ENCODE data around the gene GET4.
"Not testable (repeated sequence)": the region's sequence is repeated elsewhere in the genome, so short reads cannot be mapped to it uniquely, and the experiment has no call there.

GET4 gene

GRCh38 chr7:901388-902154 is 25.2 kb downstream of the GET4 start:
- Mint-ChIP-seq H3K27me3 (ENCODE audit: low read depth) (peaks cover 6% of the 10 kb centered on the region), H3K27ac (no peak overlapping the region), H3K36me3 (ENCODE audit: low read depth) (peaks cover 1% of the 10 kb centered on the region), H3K4me3 (no peak overlapping the region), H3K4me1 (ENCODE audit: low read depth) (no peaks in the 10 kb centered on the region), H3K9me3 (no peaks in the 10 kb centered on the region)

- Mint-ChIP-seq H3K36me3 (ENCODE audit: low read depth) (no peaks in the 10 kb centered on the region), H3K9me3 (no peaks in the 10 kb centered on the region), H3K4me3 (no peak overlapping the region), H3K4me1 (ENCODE audit: low read depth) (no peaks in the 10 kb centered on the region), H3K27me3 (ENCODE audit: low read depth) (peaks cover 6% of the 10 kb centered on the region), H3K27ac (no peak overlapping the region)
These were observed 26.6 kb downstream of the GET4 start for GRCh38 chr7:902996-903395.

GRCh38 chr7:903921-904755 is 27.8 kb downstream of the GET4 start:
- H3K27ac Mint-ChIP-seq: no peak overlapping the region
- no peaks in the 10 kb centered on the region for H3K9me3 Mint-ChIP-seq
- H3K36me3 Mint-ChIP-seq (ENCODE audit: low read depth): no peaks in the 10 kb centered on the region
- H3K4me1 Mint-ChIP-seq (ENCODE audit: low read depth): no peaks in the 10 kb centered on the region
- H3K27me3 Mint-ChIP-seq (ENCODE audit: low read depth): peaks cover 6% of the 10 kb centered on the region
- no peak overlapping the region for H3K4me3 Mint-ChIP-seq

- no peak overlapping the region for H3K27ac Mint-ChIP-seq
- H3K36me3 Mint-ChIP-seq (ENCODE audit: low read depth): no peaks in the 10 kb centered on the region
- H3K4me1 Mint-ChIP-seq (ENCODE audit: low read depth): no peaks in the 10 kb centered on the region
- H3K27me3 Mint-ChIP-seq (ENCODE audit: low read depth): peaks cover 6% of the 10 kb centered on the region
- H3K9me3 Mint-ChIP-seq: no peaks in the 10 kb centered on the region
- H3K4me3 Mint-ChIP-seq: no peak overlapping the region
These were observed 28.5 kb downstream of the GET4 start for GRCh38 chr7:904847-905246.

- H3K4me1 Mint-ChIP-seq (ENCODE audit: low read depth): no peaks in the 10 kb centered on the region
- no peaks in the 10 kb centered on the region for H3K36me3 Mint-ChIP-seq (ENCODE audit: low read depth)
- no peak overlapping the region for H3K4me3 Mint-ChIP-seq
- H3K27me3 Mint-ChIP-seq (ENCODE audit: low read depth): peaks cover 6% of the 10 kb centered on the region
- no peak overlapping the region for H3K27ac Mint-ChIP-seq
- H3K9me3 Mint-ChIP-seq: no peaks in the 10 kb centered on the region
These were observed 30.4 kb downstream of the GET4 start for GRCh38 chr7:906776-907157.

- no peaks in the 10 kb centered on the region for H3K36me3 Mint-ChIP-seq (ENCODE audit: low read depth)
These were observed 31.0 kb downstream of the GET4 start for GRCh38 chr7:907158-907980.

GRCh38 chr7:908159-908581 is 31.8 kb downstream of the GET4 start:
- H3K4me1 Mint-ChIP-seq (ENCODE audit: low read depth): no peaks in the 10 kb centered on the region
- H3K36me3 Mint-ChIP-seq (ENCODE audit: low read depth): no peaks in the 10 kb centered on the region
- no peak overlapping the region for H3K4me3 Mint-ChIP-seq

More at GRCh38 chr7:907158-907980, 31.0 kb downstream of the GET4 start:
- Mint-ChIP-seq H3K27me3 (ENCODE audit: low read depth) (peaks cover 6% of the 10 kb centered on the region), H3K4me3 (no peak overlapping the region), H3K4me1 (ENCODE audit: low read depth) (no peaks in the 10 kb centered on the region), H3K9me3 (no peaks in the 10 kb centered on the region), H3K27ac (no peak overlapping the region)

GRCh38 chr7:908591-909357 is 32.4 kb downstream of the GET4 start:
- H3K4me1 Mint-ChIP-seq (ENCODE audit: low read depth); H3K36me3 Mint-ChIP-seq (ENCODE audit: low read depth); H3K27me3 Mint-ChIP-seq (ENCODE audit: low read depth); H3K9me3 Mint-ChIP-seq; H3K4me3 Mint-ChIP-seq; H3K27ac Mint-ChIP-seq: not testable (repeated sequence)

More at GRCh38 chr7:908159-908581, 31.8 kb downstream of the GET4 start:
- H3K27me3 Mint-ChIP-seq (ENCODE audit: low read depth): peaks cover 6% of the 10 kb centered on the region
- no peak overlapping the region for H3K27ac Mint-ChIP-seq
- no peaks in the 10 kb centered on the region for H3K9me3 Mint-ChIP-seq

- H3K27ac Mint-ChIP-seq: no peak overlapping the region
- no peaks in the 10 kb centered on the region for H3K36me3 Mint-ChIP-seq (ENCODE audit: low read depth)
- no peak overlapping the region for H3K4me3 Mint-ChIP-seq
- no peaks in the 10 kb centered on the region for H3K9me3 Mint-ChIP-seq
- no peaks in the 10 kb centered on the region for H3K4me1 Mint-ChIP-seq (ENCODE audit: low read depth)
- H3K27me3 Mint-ChIP-seq (ENCODE audit: low read depth): peaks cover 6% of the 10 kb centered on the region
These were observed 33.3 kb downstream of the GET4 start for GRCh38 chr7:909358-910329.

- Mint-ChIP-seq H3K36me3 (ENCODE audit: low read depth) (no peaks in the 10 kb centered on the region), H3K9me3 (no peaks in the 10 kb centered on the region), H3K4me3 (no peak overlapping the region), H3K4me1 (ENCODE audit: low read depth) (no peaks in the 10 kb centered on the region), H3K27me3 (ENCODE audit: low read depth) (peaks cover 1% of the 10 kb centered on the region), H3K27ac (no peak overlapping the region)
These were observed 34.1 kb downstream of the GET4 start for GRCh38 chr7:910441-910861.

GRCh38 chr7:910931-911431 is 34.6 kb downstream of the GET4 start:
- no peaks in the 10 kb centered on the region for H3K9me3 Mint-ChIP-seq
- no peaks in the 10 kb centered on the region for H3K4me1 Mint-ChIP-seq (ENCODE audit: low read depth)
- H3K27ac Mint-ChIP-seq: no peak overlapping the region
- no peaks in the 10 kb centered on the region for H3K36me3 Mint-ChIP-seq (ENCODE audit: low read depth)
- no peak overlapping the region for H3K4me3 Mint-ChIP-seq
- no peaks in the 10 kb centered on the region for H3K27me3 Mint-ChIP-seq (ENCODE audit: low read depth)

GRCh38 chr7:911791-912480 is 35.6 kb downstream of the GET4 start:
- Mint-ChIP-seq H3K27ac (no peak overlapping the region), H3K36me3 (ENCODE audit: low read depth) (no peaks in the 10 kb centered on the region), H3K27me3 (ENCODE audit: low read depth) (no peaks in the 10 kb centered on the region), H3K4me1 (ENCODE audit: low read depth) (no peaks in the 10 kb centered on the region), H3K4me3 (no peak overlapping the region), H3K9me3 (no peaks in the 10 kb centered on the region)

Data from T-helper 1 cell treated with Interleukin-12 subunit alpha and Interleukin-12 subunit beta and Interleukin-4 antibody, amounts not matched to agents 30 μg/mL and 1 μg/mL, for 36 hours (primary cell).